Activated naive CD8-positive, alpha-beta T cell (primary cell): ENCODE results near the gene USP26.
"Not testable (repeated sequence)": the region's sequence is repeated elsewhere in the genome, so short reads cannot be mapped to it uniquely, and the experiment has no call there.

ENCODE experiments used
- H3K27ac Mint-ChIP-seq: one replicate; pipeline ENCODE4 v1.8.0; 2021; ENCODE audit warnings: mixed read lengths
- H3K27me3 Mint-ChIP-seq: one replicate; pipeline ENCODE4 v1.8.0; 2021; ENCODE audit warnings: mixed read lengths
- H3K36me3 Mint-ChIP-seq: one replicate; pipeline ENCODE4 v1.8.0; 2021; ENCODE audit warnings: mixed read lengths
- H3K4me1 Mint-ChIP-seq: one replicate; pipeline ENCODE4 v1.8.0; 2021; ENCODE audit warnings: low read depth, mixed read lengths
- H3K4me3 Mint-ChIP-seq: one replicate; pipeline ENCODE4 v1.8.0; 2021; ENCODE audit warnings: mild to moderate bottlenecking, mixed read lengths
- H3K9me3 Mint-ChIP-seq: one replicate; pipeline ENCODE4 v1.8.0; 2021; ENCODE audit warnings: low read depth, mixed read lengths

The USP26 gene

DNA sequence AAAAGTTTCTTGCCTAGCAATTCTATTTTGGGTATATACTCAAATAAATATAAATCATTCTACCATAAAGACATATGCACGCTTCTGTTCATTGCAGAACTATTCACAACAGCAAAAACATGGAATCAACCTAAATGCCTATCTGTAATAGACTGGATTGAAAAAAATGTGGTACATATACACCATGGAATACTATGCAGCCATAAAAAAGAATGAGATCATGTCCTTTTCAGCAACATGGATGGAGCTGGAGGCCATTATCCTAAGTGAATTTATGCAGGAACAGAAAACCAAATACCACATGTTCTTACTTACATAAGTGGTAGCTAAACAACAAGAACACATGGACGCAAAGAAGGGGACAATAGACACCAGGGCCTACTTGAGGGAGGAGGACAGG lies 116.9 kb downstream of the USP26 start:
- not testable (repeated sequence) for H3K9me3 Mint-ChIP-seq, H3K4me3 Mint-ChIP-seq, H3K27me3 Mint-ChIP-seq, H3K36me3 Mint-ChIP-seq, H3K4me1 Mint-ChIP-seq, H3K27ac Mint-ChIP-seq
